Caco-2 (cell line): ENCODE measurements around the gene ZSCAN21. TPM values are rescaled to one million over a fixed set of nuclear protein-coding genes. Genes with fewer than 3 reads are reported as not detected.

Experiments
- BruUV-seq: library from RNA; stranded (reverse); fragments of 400-500 nt; replicated peaks from 2 replicates; lab custom pipeline; 2021; lab: Mats Ljungman, UMichigan
- CTCF ChIA-PET: fragments of 300-600 bp; sonication (Branson Sonifier 250); formaldehyde crosslinking; loops from one replicate; lab custom pipeline; 2022; ENCODE audit warnings: antibody characterized with exemption; lab: Charles Lee
- POLR2A ChIA-PET: fragments of 300-600 bp; sonication (Branson Sonifier 250); formaldehyde crosslinking; loops from one replicate; lab custom pipeline; 2022; ENCODE audit warnings: antibody characterized with exemption; lab: Charles Lee
- DNase-seq, 2 experiments: peaks; one replicate each; pipeline versions ENCODE4 v3.0.0 to v3.0.0-alpha.2; 2020 to 2022
- H3K27me3 ChIP-seq: replicated peaks from 2 replicates; pipeline ENCODE4 v1.6.0; 2011; ENCODE audit warnings: low read length; ENCODE audit not compliant: control insufficient read depth, insufficient read depth
- H3K36me3 ChIP-seq: 2 replicates; pipeline ENCODE4 v1.5.1; 2011; ENCODE audit warnings: low read length; ENCODE audit not compliant: control insufficient read depth, insufficient read depth
- H3K4me1 ChIP-seq: fragments of 250-450 bp; sonication (Bioruptor Pico); 2 replicates; pipeline ENCODE4 v1.5.1; 2020; ENCODE audit warnings: mild to moderate bottlenecking
- H3K4me3 ChIP-seq: 2 replicates; pipeline ENCODE4 v1.5.1; 2011; ENCODE audit warnings: low read depth, mild to moderate bottlenecking, control low read depth, low read length
- H3K9me3 ChIP-seq: fragments of 250-450 bp; sonication (Bioruptor Pico); 2 replicates; pipeline ENCODE4 v1.5.1; 2020; ENCODE audit warnings: mild to moderate bottlenecking, moderate library complexity
- H3K27ac Mint-ChIP-seq: one replicate; pipeline ENCODE4 v1.8.0; 2022; ENCODE audit warnings: mixed read lengths; ENCODE audit not compliant: unreplicated experiment
- H3K27me3 Mint-ChIP-seq: one replicate; pipeline ENCODE4 v1.8.0; 2022; ENCODE audit warnings: mixed read lengths; ENCODE audit not compliant: insufficient read depth, unreplicated experiment
- H3K36me3 Mint-ChIP-seq: one replicate; pipeline ENCODE4 v1.8.0; 2022; ENCODE audit warnings: mild to moderate bottlenecking, mixed read lengths; ENCODE audit not compliant: insufficient read depth, unreplicated experiment
- H3K4me1 Mint-ChIP-seq: one replicate; pipeline ENCODE4 v1.8.0; 2022; ENCODE audit warnings: low read depth, mixed read lengths; ENCODE audit not compliant: unreplicated experiment
- H3K4me3 Mint-ChIP-seq: one replicate; pipeline ENCODE4 v1.8.0; 2022; ENCODE audit warnings: mild to moderate bottlenecking, moderate library complexity, mixed read lengths; ENCODE audit not compliant: unreplicated experiment
- H3K9me3 Mint-ChIP-seq: one replicate; pipeline ENCODE4 v1.8.0; 2022; ENCODE audit warnings: mixed read lengths; ENCODE audit not compliant: unreplicated experiment
- intact Hi-C: fragments of 100-400 bp; cut with micrococcal nuclease; formaldehyde crosslinking; loops from one replicate; pipeline ENCODE4 v1.10.0; 2022; ENCODE audit not compliant: unreplicated experiment
- total RNA-seq: library from RNA; stranded (reverse); gene quantifications from 2 replicates; pipeline ENCODE4 v1.2.3, GENCODE V29; 2022
- TF ChIP-seq, protein P1 (sequence below), 2 experiments: fragments of 200-600 bp in 1 of 2; IDR thresholded peaks; 1 replicate in 1 of 2; 2 replicates in 1 of 2; pipeline versions ENCODE4 v1.5.1 to v1.8.0; 2011 to 2022; ENCODE audit warnings: antibody characterized with exemption in 1 of 2, control low read depth in 1 of 2, inconsistent platforms in 1 of 2, low read depth in 1 of 2, low read length in 1 of 2, mild to moderate bottlenecking in 1 of 2, moderate library complexity in 1 of 2; ENCODE audit not compliant: insufficient read depth in 1 of 2, severe bottlenecking in 1 of 2, unreplicated experiment in 1 of 2

ZSCAN21 gene
- total RNA-seq, 1 experiment from 2014 or later: 16.7 TPM

DNA sequence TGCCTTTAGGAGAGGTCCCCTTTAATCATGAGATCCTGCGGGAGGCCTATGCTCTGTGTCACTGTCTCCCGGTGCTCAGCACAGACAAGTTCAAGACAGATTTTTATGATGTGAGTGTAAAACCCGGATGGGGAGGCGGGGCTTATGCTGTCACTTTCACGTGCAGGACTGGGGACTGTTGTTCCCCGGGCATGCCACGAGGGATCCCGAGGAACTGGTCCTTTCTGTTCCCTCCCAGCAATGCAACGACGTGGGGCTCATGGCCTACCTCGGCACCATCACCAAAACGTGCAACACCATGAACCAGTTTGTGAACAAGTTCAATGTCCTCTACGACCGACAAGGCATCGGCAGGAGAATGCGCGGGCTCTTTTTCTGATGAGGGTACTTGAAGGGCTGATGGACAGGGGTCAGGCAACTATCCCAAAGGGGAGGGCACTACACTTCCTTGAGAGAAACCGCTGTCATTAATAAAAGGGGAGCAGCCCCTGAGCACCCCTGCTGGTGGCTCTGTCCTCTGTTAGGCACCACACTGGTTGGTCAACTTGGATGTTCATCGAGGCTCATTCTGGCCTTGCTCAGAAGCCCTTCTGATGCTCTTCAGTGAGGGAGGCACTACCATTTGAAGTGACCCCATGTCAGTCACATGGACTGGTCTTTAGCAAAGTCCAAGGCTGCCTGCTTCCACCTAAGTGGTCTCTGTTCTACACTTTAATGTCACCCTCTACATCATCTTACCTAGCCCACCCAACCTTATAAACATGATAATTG lies 42.0 kb downstream of the ZSCAN21 start:
- H3K9me3 Mint-ChIP-seq: no peaks in the 10 kb centered on the region
- BruUV-seq: no TSS peak
- Histone ChIP-seq H3K27me3 (no peaks in the 10 kb centered on the region), H3K4me3 (no peak overlapping the region), H3K9me3 (no peaks in the 10 kb centered on the region), H3K4me1 (0 out of 2 replicates have a peak, but pooled peaks cover 7% of the 10 kb centered on the region), H3K36me3 (peaks cover 4% of the 10 kb centered on the region)
- peaks cover 79% of the 10 kb centered on the region for H3K36me3 Mint-ChIP-seq
- DNase-seq: peak in 1 of 2 experiments; percentile 47
- CTCF ChIA-PET: no interaction called here
- no peak overlapping the region for H3K4me3 Mint-ChIP-seq
- POLR2A ChIA-PET: no interaction called here
- intact Hi-C loops: no loop called here
- TF ChIP-seq, protein P1, sequence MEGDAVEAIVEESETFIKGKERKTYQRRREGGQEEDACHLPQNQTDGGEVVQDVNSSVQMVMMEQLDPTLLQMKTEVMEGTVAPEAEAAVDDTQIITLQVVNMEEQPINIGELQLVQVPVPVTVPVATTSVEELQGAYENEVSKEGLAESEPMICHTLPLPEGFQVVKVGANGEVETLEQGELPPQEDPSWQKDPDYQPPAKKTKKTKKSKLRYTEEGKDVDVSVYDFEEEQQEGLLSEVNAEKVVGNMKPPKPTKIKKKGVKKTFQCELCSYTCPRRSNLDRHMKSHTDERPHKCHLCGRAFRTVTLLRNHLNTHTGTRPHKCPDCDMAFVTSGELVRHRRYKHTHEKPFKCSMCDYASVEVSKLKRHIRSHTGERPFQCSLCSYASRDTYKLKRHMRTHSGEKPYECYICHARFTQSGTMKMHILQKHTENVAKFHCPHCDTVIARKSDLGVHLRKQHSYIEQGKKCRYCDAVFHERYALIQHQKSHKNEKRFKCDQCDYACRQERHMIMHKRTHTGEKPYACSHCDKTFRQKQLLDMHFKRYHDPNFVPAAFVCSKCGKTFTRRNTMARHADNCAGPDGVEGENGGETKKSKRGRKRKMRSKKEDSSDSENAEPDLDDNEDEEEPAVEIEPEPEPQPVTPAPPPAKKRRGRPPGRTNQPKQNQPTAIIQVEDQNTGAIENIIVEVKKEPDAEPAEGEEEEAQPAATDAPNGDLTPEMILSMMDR (IDR thresholded peaks at IDR 0.05; ENCODE audit: insufficient read depth in 1 of 2, low read depth in 1 of 2, low read length in 1 of 2, severe bottlenecking in 1 of 2, unreplicated experiment in 1 of 2): peak in 1 of 2 experiments; percentile 12
- H3K4me1 Mint-ChIP-seq: peaks cover 8% of the 10 kb centered on the region
- no peaks in the 10 kb centered on the region for H3K27me3 Mint-ChIP-seq
- peak overlapping the region; percentile 45 for H3K27ac Mint-ChIP-seq

DNA sequence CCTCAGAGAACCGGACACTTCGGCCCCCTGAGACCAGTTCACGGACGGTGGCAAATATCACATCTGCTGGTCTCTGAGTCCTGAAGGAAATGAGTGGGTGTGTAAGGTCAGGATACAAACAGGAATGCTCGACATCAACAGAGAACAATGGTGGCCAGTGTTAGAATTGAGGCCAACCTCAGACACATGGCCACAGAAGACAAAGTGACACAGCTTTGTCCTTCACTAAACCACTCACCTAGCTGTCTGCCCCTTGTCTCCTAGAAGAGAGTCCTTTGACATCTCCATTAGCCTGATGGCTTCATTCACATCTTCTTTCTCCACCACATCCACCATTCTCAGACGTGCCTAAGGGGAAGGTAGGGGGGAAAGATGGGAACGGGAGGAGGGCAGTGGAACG lies 43.5 kb downstream of the ZSCAN21 start:
- H3K9me3 ChIP-seq: no peaks in the 10 kb centered on the region
- Mint-ChIP-seq H3K27me3 (no peaks in the 10 kb centered on the region), H3K27ac (peak overlapping the region; percentile 6), H3K4me3 (no peak overlapping the region), H3K4me1 (peaks cover 10% of the 10 kb centered on the region), H3K9me3 (no peaks in the 10 kb centered on the region), H3K36me3 (peaks cover 94% of the 10 kb centered on the region)
- peaks cover 9% of the 10 kb centered on the region for H3K36me3 ChIP-seq
- no peak overlapping the region for H3K4me3 ChIP-seq
- 0 out of 2 replicates have a peak, but pooled peaks cover 3% of the 10 kb centered on the region for H3K4me1 ChIP-seq
- POLR2A ChIA-PET: interaction anchor here (1.0 kb wide), 1 partner anchor 9 kb away, joined by 4 read pairs; no protein-coding TSS in a partner anchor
- DNase-seq: no peak
- intact Hi-C loops: no loop called here
- TSS peak; percentile 25 for BruUV-seq
- CTCF ChIA-PET: no interaction called here
- TF ChIP-seq, protein P1 (IDR thresholded peaks at IDR 0.05; ENCODE audit: insufficient read depth in 1 of 2, low read depth in 1 of 2, low read length in 1 of 2, severe bottlenecking in 1 of 2, unreplicated experiment in 1 of 2): no peak
- no peaks in the 10 kb centered on the region for H3K27me3 ChIP-seq

DNA sequence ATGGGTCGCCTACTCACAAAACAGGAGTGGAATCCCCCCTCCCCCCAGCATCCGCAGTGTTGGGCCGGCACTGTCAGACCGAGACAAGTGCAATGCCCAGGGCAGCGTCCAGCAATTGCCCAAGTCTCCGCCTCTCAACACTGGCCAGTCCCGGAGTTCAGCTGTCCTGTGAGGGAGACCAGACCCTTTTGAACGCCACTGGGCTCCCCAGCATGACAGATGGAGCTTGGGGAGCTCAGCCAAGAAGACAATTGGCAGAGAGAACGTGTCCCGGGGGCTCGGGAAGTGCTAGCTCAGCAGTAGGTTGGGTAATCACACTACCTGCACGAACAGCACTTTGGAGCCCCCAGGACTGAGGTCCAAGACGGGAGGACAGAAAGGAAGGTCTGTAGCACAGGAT lies 43.9 kb downstream of the ZSCAN21 start:
- Mint-ChIP-seq H3K36me3 (peaks cover 98% of the 10 kb centered on the region), H3K27ac (peak overlapping the region; percentile 6), H3K27me3 (no peaks in the 10 kb centered on the region), H3K4me1 (peaks cover 14% of the 10 kb centered on the region), H3K4me3 (no peak overlapping the region), H3K9me3 (no peaks in the 10 kb centered on the region)
- H3K4me3 ChIP-seq: no peak overlapping the region
- CTCF ChIA-PET: no interaction called here
- no TSS peak for BruUV-seq
- H3K4me1 ChIP-seq: no peaks in the 10 kb centered on the region
- TF ChIP-seq, protein P1 (IDR thresholded peaks at IDR 0.05; ENCODE audit: insufficient read depth in 1 of 2, low read depth in 1 of 2, low read length in 1 of 2, severe bottlenecking in 1 of 2, unreplicated experiment in 1 of 2): no peak
- H3K36me3 ChIP-seq: peaks cover 13% of the 10 kb centered on the region
- POLR2A ChIA-PET: no interaction called here
- intact Hi-C loops: no loop called here
- H3K27me3 ChIP-seq: no peaks in the 10 kb centered on the region
- no peak for DNase-seq
- no peaks in the 10 kb centered on the region for H3K9me3 ChIP-seq
